ENCODE data around the gene CHORDC1.

DNA sequence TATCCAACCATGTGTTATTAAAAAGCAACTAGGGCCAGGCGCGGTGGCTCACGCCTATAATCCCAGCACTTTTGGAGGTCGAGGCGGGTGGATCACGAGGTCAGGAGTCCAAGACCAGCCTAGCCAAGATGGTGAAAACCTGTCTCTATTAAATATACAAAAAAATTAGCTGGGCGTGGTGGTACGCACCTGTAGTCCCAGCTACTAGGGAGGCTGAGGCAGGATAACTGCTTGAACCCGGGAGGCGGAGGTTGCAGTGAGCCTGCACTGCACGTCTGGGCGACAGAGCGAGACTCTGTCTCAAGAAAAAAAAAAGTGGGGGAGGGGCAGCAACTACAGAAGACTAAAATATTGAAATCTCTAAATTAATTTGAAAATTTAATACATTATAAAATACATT lies 18.4 kb downstream of the CHORDC1 start:
- no peak for TF ChIP-seq CTCF (IDR thresholded peaks at IDR 0.05; ENCODE audit: low read depth, low read length)
- no peak for TF ChIP-seq POLR2A (IDR thresholded peaks at IDR 0.05; ENCODE audit: extremely low read depth, insufficient read length)
